ENCODE data around the gene ATXN2L. TPM values are rescaled to one million over a fixed set of nuclear protein-coding genes. Genes with fewer than 3 reads are reported as not detected.
"Not testable (repeated sequence)": the region's sequence is repeated elsewhere in the genome, so short reads cannot be mapped to it uniquely, and the experiment has no call there.

ATXN2L gene, protein sequence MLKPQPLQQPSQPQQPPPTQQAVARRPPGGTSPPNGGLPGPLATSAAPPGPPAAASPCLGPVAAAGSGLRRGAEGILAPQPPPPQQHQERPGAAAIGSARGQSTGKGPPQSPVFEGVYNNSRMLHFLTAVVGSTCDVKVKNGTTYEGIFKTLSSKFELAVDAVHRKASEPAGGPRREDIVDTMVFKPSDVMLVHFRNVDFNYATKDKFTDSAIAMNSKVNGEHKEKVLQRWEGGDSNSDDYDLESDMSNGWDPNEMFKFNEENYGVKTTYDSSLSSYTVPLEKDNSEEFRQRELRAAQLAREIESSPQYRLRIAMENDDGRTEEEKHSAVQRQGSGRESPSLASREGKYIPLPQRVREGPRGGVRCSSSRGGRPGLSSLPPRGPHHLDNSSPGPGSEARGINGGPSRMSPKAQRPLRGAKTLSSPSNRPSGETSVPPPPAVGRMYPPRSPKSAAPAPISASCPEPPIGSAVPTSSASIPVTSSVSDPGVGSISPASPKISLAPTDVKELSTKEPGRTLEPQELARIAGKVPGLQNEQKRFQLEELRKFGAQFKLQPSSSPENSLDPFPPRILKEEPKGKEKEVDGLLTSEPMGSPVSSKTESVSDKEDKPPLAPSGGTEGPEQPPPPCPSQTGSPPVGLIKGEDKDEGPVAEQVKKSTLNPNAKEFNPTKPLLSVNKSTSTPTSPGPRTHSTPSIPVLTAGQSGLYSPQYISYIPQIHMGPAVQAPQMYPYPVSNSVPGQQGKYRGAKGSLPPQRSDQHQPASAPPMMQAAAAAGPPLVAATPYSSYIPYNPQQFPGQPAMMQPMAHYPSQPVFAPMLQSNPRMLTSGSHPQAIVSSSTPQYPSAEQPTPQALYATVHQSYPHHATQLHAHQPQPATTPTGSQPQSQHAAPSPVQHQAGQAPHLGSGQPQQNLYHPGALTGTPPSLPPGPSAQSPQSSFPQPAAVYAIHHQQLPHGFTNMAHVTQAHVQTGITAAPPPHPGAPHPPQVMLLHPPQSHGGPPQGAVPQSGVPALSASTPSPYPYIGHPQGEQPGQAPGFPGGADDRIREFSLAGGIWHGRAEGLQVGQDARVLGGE
- total RNA-seq = 33.5 and 74.3 TPM in 2 replicates

DNA sequence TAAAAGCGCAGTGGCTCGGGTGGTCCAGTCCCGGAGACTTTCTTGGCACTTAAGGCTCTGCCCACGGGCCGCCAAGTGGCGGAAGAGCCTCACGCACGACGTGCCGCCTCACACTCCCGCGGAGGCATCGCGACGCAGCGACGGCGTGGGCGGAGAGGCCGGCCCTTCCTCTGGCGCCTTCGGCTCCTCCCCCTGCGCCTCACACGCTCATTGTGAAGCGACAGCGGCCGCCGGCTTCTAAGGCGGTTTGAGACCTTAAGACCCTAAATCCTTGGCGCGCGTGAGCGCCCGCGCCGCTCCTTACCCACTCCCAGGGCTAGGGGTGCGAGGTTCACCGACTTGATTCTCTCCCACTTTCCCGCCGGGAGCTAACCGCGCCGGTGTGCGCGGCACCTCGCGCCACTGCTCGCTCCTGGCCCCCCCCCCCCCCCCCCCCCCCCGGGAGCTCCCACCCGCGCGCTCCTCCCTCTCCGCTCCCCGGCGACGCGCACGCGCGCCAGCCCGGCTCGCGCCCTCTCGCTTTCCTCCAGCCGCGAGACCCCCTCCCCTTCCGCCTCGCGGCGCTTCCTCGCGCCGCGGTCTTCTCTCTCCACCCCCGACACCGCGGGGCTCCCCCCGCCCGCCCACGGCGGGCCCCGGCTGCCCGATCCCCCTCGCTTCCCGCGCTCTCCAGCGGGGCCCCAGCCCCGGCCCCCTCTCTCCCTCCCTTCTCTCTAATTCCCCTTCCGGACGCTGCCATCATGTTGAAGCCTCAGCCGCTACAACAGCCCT is at the start of gene ATXN2L:
TSS of gene ATXN2L (plus strand) at position 480 of the 771 bp plus-strand sequence. CDS start at position 741, 261 bp downstream.
- peak; percentile 98 for DNase-seq

DNA sequence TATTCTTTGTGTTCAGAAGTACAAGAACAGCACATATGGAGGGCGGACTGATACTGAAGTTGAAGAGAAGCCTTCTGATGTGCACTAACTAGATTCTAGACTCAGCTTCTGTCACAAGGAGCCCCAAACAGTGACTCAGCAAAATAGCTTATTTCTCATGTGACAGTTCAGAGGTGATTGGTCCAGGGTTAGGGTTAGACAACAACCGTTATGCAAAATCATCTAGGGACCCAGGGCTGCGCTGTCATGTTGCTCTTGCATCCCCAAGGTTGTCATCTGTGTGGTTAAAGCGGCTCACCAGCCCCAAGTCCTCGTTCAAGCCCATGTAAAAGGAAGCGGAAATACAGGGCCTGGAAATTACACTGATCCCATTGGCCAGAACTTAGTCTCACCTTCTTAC is 41.1 kb upstream of the ATXN2L start:
- DNase-seq = not testable (repeated sequence)

DNA sequence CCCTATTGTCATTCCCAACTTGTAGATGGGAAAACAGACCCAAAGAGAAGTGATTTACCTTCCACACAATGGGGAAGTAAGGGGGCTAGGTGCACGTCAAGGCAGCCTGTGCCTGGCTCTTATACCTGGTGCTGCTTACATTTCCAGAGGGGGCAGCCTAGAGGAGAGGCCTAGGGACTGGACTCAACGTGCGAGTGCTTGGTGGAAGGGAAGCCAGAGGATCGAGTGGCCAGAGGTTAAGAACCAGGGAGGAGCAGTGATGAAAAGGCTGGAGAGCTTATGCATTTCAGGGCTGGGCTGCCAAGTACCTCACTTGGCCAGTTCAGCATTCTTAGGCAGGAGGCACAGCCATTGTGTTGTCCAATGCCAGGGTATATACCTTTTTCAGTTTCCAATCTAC is 40.4 kb upstream of the ATXN2L start:
- not testable (repeated sequence) for DNase-seq

DNA sequence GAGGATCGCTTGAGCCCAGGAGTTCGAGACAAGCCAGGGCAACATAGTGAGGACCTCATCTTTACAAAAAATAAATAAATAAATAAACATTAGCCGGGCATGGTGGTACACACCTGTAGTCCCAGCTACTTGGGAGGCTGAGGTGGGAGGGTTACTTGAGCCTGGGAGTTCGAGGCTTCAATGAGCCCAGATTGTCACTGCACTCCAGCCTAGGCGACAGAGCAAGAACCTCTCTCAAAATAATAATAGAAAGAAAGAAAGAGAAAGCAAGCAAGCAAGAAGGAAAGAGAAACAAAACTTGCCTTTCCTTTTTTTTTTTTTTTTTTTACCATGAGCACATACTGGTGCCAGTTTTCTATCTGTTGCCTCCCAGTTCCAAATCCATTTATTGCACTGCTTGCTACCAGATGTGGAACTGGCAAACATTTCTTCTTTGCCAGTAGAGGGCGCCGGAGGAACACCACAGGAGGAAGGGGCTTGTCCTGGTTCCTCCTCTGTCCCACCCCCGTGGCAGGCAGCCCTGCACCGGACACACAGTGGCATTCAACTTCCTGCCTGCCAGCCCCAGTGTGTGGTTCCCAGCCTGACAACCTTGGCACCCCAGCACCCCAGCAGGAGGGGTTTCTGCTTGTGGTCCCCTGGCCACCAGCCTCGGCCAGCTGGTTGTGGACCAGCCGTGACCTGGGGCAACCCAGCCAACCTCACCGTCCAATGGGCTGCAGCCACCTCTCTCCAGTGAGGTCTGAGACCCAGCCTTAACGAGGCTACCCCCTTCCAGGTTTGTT is 20.4 kb upstream of the ATXN2L start:
- peak; percentile 90 for DNase-seq

DNA sequence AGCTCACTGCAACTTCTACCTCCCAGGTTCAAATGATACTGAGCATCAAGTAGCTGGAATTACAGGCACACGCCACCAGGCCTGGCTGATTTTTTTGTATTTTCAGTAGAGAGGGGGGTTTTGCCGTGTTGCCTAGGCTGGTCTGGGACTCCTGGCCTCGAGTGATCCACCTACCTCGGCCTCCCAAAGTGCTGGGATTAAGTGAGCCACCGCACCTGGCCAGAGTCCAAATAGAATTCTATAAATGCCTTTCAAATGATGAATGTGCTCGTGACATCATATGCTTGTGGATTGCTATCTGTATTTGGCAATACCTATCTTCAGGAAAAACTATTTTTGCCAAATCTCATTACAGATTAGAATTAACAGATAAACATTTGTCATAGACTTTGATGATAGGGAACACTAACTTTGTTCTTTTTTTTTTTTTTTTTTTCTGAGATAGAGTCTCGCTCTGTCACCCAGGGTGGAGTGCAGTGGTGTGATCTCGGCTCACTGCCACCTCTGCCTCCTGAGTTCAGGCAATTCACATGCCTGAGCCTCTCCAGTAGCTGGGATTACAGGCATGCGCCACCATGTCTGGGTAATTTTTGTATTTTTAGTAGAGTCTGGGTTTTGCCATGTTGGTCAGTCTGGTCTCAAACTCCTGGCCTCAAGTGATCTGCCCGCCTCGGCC is 15.2 kb upstream of the ATXN2L start:
- not testable (repeated sequence) for DNase-seq

DNA sequence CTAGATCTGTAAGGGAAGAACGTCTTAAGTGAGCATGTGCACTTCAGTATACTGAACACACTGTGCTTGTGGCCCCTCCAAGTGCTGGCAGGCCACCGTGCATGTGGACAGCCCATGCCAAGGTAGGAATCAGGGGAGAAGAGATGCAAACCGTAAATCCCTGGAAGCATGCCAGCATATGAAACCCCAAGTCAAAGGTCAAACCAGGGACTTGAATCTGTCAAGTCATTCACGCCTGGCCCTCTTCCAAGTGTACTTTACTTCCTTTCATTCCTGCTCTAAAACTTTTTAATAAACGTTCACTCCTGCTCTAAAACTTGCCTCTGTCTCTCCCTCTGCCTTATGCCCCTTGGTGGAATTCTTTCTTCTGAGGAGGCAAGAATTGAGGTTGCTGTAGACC is 2.8 kb upstream of the ATXN2L start:
- no peak for DNase-seq

DNA sequence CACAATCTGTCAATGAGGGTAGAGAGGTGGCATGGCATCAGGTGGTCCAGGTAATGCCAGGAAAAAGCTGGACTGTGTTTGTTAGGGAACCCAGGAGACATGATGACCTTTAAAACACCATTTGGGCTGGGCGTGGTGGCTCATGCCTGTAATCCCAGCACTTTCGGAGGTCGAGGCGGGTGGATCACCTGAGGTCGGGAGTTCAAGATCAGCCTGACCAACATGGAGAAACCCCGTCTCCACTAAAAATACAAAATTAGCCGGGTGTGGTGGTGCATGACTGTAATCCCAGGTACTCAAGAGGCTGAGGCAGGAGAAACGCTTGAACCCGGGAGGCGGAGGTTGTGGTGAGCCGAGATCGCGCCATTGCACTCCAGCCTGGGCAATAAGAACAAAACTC is 2.3 kb upstream of the ATXN2L start:
- DNase-seq = not testable (repeated sequence)

DNA sequence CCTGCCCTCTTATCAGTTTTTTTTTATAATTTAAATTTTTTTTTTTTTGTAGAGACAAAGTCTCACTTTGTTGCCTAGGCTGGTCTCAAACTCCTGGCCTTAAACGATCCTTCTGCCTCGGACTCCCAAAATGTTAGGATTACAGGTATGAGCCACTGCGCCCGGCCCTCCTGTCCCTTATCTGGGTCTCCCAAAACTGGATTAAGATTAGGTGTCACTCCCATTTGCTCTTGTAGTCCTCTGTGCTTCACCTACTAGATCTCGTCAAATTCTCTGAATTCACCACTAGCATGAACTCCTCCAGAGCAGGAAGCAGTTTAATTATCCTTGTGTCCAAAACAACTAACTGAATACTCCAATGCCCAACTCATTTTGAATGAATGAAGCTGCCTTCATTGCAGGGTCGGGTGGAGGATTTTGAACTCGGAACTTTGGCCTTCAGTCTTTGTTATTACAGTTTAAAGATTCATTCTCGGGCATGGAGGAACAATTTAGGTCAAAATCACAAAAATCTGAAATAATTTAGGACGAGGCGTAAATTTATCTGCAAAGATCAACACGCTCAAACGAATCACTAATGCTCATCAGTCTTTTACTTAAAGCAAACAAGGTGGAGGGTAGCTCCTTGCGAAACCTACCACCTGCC is 802 bp upstream of the ATXN2L start:
- peak; percentile 18 for DNase-seq

DNA sequence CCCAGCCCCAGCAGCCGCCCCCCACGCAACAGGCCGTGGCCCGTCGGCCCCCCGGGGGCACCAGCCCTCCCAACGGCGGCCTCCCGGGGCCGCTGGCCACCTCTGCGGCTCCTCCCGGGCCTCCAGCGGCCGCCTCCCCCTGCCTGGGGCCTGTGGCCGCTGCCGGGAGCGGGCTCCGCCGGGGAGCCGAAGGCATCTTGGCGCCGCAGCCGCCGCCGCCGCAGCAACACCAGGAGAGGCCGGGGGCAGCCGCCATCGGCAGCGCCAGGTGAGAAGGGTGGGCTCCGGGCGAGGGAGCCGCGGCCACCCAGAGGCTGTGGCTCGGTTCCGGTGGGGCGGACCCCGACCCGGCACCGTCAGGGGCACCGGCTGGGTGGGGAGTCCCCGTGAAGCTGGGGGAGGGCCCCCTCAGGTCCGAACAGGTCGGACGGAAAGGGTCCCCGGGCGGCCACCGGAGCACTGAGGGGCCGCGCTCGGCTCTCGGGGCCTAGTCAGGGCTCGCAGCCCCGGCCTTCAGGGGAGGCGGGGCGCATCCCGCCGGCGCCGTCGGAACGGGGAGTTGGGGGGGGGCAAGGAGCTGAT is 583 bp downstream of the ATXN2L start:
- no peak for DNase-seq

DNA sequence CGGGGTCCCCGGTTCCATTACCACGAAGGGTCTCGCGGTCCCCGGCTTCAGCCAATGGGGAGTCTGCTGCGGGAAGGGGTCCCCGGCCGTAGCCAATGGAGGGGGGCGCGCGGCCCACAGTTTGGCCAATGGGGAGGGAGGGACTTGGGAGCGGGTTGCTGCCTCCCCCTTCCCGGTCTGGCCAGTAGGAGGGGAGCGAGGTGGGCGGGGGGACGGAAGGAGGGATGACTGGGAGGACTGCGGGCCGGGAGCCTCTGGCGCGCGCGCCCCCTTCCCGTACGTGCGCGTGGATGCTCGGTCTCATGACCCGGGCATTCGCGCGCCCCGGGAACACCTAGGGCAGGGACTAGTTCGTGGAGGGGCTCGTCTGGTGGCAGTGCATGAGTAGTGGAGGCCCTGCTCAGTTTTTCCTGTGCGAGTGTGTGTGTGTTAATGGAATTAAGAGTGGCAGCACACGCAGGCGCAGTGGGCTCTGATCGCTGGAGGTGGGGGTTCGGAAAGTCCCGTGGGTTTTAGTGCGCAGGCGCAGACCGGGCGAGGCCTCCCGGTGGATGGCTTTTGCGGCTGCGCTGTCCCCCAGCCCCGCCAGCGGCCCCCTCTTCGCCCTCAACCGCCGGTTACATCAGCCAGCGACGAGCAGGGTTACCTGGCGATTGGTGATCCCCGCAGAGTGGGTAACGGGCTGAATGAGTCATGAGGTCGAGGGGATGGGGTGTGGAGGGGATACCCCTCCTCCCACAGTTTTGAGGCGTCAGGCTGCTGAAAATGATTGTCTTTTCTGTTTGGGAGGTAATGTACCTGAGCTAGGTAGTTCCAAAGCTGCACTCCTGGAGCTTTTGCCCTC is 1.3 kb downstream of the ATXN2L start:
- DNase-seq = peak; percentile 99

DNA sequence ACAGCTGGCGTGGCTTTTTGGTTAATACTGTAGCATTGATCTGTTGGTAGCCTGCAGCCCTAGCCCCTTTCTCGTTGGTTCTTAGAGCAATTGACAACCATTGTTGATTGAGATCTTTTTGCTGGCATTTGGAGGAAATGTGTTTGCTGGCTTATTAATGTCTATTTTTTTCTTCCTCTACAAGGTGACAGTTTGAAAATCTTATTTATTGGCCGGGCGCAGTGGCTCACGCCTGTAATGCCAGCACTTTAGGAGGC is 1.8 kb downstream of the ATXN2L start:
- no peak for DNase-seq

DNA sequence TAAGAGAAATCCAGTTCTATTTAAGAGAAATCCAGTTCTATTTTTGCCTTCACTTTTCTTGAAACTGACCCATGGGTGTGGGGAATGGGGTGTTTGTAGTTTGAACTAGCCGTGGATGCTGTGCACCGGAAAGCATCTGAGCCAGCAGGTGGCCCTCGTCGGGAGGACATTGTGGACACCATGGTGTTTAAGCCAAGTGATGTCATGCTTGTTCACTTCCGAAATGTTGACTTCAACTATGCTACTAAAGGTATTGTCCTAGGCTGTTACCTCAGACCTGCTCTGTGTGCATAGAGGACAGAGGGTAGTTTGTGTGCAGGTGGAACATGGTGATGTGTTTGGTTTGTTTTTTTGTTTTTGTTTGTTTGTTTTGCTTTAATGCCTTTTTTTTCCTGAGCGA is 3.3 kb downstream of the ATXN2L start:
- peak; percentile 55 for DNase-seq

DNA sequence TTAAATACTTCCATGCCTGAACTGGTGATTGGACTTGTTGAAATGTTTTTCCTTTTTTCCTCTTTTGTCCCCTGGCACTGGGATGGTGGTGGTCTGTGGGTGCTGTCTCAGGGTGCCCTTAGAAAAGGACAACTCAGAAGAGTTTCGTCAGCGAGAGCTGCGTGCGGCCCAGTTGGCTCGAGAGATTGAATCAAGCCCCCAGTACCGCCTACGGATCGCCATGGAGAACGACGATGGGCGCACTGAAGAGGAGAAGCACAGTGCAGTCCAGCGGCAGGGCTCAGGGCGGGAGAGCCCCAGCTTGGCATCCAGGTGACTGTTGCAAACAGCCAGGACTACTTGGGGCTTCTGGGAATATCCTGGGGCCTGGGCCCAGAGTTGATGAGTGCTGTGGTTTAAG is 6.9 kb downstream of the ATXN2L start:
- no peak for DNase-seq

DNA sequence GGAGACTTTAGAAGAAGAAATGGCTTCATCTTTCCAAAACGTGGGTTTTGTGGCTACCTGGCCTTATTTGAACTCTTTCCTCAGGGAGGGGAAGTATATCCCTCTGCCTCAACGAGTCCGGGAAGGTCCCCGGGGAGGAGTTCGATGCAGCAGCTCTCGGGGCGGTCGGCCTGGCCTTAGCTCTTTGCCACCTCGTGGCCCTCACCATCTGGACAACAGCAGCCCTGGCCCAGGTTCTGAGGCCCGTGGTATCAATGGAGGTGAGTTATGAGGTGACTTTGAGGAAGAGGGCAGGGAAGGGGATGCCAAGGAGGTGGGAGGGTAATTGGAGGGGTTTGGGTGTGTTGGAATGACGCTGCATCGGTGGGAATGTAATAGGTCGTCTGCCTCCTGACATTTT is 7.7 kb downstream of the ATXN2L start:
- no peak for DNase-seq

DNA sequence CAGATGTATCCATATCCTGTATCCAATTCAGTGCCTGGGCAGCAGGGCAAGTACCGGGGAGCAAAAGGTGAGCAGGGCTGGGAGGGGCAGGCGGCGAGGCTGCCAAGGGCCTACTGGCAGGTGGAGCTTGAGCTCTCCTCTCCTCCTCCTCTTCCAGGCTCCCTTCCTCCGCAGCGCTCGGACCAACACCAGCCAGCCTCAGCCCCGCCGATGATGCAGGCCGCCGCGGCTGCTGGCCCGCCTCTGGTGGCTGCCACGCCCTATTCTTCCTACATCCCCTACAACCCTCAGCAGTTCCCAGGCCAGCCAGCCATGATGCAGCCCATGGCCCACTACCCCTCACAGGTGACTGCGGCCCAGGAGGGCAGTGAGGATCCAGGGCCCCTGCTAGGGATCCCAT is 11.6 kb downstream of the ATXN2L start:
- no peak for DNase-seq

DNA sequence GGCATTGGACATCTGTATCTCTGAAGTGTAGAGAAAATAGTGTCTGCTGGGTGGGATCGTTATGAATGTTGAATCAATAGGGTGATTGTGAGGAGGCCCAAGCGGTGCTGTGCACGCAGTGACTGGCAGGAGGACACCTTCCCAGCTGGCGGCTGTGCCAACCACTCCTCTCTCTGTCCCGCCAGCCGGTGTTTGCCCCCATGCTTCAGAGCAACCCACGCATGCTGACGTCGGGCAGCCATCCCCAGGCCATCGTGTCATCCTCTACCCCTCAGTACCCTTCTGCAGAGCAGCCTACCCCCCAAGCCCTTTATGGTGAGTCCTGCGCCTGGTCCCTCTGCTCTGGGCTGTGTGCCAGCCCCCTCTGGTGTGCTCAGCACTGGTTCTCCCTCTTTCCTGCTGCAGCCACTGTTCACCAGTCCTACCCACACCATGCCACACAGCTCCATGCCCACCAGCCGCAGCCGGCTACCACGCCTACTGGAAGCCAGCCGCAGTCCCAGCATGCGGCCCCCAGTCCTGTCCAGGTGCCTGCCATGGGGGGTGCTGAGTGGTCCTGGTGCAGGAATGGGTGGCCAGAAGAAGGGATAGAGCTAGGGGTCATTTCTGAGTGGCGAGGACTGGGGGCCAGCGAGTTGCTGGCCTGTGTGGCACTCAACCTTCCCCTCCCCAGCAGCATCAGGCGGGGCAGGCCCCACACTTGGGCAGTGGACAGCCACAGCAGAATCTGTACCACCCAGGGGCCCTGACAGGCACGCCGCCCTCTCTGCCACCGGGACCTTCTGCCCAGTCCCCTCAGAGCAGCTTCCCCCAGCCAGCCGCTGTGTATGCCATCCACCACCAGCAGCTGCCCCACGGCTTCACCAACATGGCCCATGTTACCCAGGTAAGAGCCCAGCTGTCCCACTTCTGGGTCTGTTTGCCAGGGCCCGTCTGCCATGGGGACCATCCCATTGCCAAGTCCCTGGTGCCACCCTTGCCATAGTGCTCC is 12.4 kb downstream of the ATXN2L start:
- no peak for DNase-seq

DNA sequence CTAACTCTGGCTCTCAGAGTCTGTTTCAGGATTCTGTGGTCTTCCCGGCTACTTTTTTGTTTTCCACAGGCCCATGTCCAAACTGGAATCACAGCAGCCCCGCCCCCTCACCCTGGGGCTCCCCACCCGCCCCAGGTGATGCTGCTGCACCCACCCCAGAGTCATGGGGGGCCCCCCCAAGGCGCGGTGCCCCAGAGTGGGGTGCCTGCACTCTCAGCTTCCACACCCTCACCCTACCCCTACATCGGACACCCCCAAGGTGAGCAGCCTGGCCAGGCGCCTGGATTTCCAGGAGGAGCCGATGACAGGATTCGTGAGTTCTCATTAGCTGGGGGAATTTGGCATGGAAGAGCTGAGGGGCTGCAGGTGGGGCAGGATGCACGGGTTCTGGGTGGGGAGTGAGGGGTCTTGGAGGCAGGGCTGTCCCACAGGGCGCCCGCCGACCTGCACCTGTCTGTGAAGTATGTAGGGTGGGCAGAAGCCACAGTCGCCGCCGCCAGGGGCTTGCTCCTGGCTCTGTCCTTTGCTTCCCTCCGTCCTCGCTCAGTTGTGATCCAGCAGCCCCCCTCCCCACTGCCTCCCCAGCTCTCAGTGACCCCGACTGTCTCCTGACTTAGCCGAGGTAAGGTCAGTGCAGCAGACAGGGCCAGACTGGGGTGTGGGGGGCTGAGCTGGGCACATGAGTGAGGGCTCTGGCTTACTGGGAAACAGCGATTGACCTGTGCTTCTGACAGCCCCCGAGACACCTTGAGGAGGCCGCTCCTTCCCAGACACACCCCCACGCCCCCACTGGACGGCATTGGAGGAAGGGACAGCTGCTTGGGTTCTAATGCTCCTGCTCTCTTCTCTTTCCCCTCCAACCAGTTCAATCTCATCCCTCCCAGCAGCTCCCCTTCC is 13.3 kb downstream of the ATXN2L start:
- DNase-seq = no peak
